Measurements from ENCODE around the gene SOD1.

GRCh38 chr21:31688603-31689368, 29.3 kb downstream of the SOD1 start:
- TF ChIP-seq POLR2A (IDR thresholded peaks at IDR 0.05) (no peak), CTCF (IDR thresholded peaks at IDR 0.05) (no peak)

All from uterus (tissue), 2 donors.